ENCODE results near the gene GNAL.

GNAL gene

DNA sequence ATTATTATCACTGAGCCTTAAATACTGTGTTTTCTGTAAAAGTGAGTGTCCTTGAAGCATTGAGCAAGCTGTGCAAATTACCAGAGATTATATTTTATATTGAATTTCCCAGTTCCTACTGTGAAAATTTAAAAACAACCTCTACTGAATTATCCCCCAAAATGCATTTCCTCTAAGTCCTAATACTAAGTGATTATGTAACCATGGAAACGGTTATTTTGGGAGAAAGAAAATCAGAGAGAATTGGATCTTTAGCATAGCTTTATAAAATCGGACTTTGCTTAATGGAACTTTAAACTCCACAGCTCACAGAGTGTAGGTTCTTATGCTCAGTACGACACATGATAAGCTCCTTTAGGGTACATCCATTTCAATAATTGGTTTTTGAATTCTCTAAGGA is 142.9 kb downstream of the GNAL start:
- TF ChIP-seq CTCF (IDR thresholded peaks at IDR 0.05) = no peak
- Histone ChIP-seq H3K4me3 (no peak overlapping the region), H3K27me3 (no peaks in the 10 kb centered on the region), H3K4me1 (no peaks in the 10 kb centered on the region), H3K9me3 (no peaks in the 10 kb centered on the region), H3K36me3 (no peaks in the 10 kb centered on the region), H3K27ac (no peak overlapping the region)
- intact Hi-C loops (cut with DNase I; ENCODE audit: low total_unique reads) = no loop called here
- DNase-seq = no peak

GRCh38 chr18:11834772-11835171 is 145.7 kb downstream of the GNAL start:
- Histone ChIP-seq H3K9me3 (no peaks in the 10 kb centered on the region), H3K36me3 (no peaks in the 10 kb centered on the region), H3K27me3 (no peaks in the 10 kb centered on the region), H3K27ac (no peak overlapping the region), H3K4me1 (no peaks in the 10 kb centered on the region), H3K4me3 (no peak overlapping the region)
- no peak for DNase-seq
- intact Hi-C loops (cut with DNase I; ENCODE audit: low total_unique reads) = no loop called here
- no peak for TF ChIP-seq CTCF (IDR thresholded peaks at IDR 0.05)

DNA sequence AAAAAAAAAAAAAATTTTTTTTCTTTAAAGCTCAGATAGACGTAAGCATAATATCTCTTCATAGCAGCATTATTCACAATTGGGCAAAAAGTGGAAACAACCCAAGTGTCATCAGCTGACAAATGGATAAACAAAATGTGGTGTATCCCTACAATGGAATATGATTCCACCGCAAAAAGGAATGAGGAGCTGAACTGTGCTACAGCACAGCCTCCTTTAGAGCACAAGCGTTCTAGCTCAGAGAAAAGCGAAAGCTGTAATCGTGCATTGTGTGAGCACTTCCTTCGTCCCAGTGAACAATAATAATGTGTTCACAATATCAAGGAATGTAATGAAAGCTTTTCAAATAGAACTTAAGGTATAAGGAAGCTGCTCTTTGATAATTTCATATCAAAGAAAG is 150.5 kb downstream of the GNAL start:
- intact Hi-C loops (cut with DNase I; ENCODE audit: low total_unique reads) = no loop called here
- Histone ChIP-seq H3K36me3 (no peaks in the 10 kb centered on the region), H3K27ac (no peak overlapping the region), H3K4me3 (no peak overlapping the region), H3K27me3 (no peaks in the 10 kb centered on the region), H3K4me1 (no peaks in the 10 kb centered on the region), H3K9me3 (no peaks in the 10 kb centered on the region)
- TF ChIP-seq CTCF (IDR thresholded peaks at IDR 0.05) = no peak
- DNase-seq = no peak

- no peaks in the 10 kb centered on the region for H3K27me3 ChIP-seq
- no peak for TF ChIP-seq CTCF (IDR thresholded peaks at IDR 0.05)
- no peak for DNase-seq
- H3K4me1 ChIP-seq = no peaks in the 10 kb centered on the region
- H3K9me3 ChIP-seq = no peaks in the 10 kb centered on the region
- H3K27ac ChIP-seq = no peak overlapping the region
- no peak overlapping the region for H3K4me3 ChIP-seq
- no peaks in the 10 kb centered on the region for H3K36me3 ChIP-seq
- intact Hi-C loops (cut with DNase I; ENCODE audit: low total_unique reads) = loop anchor here (10.0 kb wide), 1 partner anchor 156 kb away; the partner anchor contains the start of gene GNAL
Measured at GRCh38 chr18:11840493-11840892, 151.4 kb downstream of the GNAL start.

- H3K36me3 ChIP-seq = no peaks in the 10 kb centered on the region
- DNase-seq = no peak
- H3K27ac ChIP-seq = no peak overlapping the region
- no peak for TF ChIP-seq CTCF (IDR thresholded peaks at IDR 0.05)
- intact Hi-C loops (cut with DNase I; ENCODE audit: low total_unique reads) = loop anchor here (10.0 kb wide), 1 partner anchor 158 kb away; the partner anchor contains the start of gene GNAL
- no peaks in the 10 kb centered on the region for H3K9me3 ChIP-seq
- H3K4me1 ChIP-seq = no peaks in the 10 kb centered on the region
- no peaks in the 10 kb centered on the region for H3K27me3 ChIP-seq
- H3K4me3 ChIP-seq = no peak overlapping the region
Measured at GRCh38 chr18:11842562-11842961, 153.5 kb downstream of the GNAL start.

DNA sequence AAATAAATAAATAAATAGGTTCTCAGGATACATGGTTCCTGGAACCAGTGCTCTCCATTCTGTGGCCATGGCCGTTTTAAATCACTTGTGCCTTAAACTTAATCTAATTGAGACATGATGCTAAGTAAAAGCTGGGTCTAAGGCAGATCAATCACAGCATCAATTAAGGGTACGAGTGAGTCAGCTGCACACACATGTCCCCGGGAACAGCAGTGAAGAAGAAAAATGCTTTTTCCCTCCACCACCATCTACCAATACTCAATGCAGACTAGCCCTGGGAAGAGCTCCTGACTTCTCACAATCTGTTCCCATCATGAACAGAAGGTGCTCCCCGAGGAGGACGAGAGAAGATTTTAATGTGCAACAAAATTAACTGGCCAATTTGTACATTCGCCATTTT is 155.4 kb downstream of the GNAL start:
- DNase-seq = no peak
- no peaks in the 10 kb centered on the region for H3K27me3 ChIP-seq
- H3K9me3 ChIP-seq = no peaks in the 10 kb centered on the region
- no peak overlapping the region for H3K27ac ChIP-seq
- peaks cover 0 to 5% (median 0%) of the 10 kb centered on the region in 4 donors for H3K4me1 ChIP-seq
- TF ChIP-seq CTCF (IDR thresholded peaks at IDR 0.05) = no peak
- H3K36me3 ChIP-seq = no peaks in the 10 kb centered on the region
- intact Hi-C loops (cut with DNase I; ENCODE audit: low total_unique reads) = loop anchor here (10.0 kb wide), 1 partner anchor 160 kb away; the partner anchor contains the start of gene GNAL
- H3K4me3 ChIP-seq = no peak overlapping the region
